ENCODE results near the gene C1QL4. TPM values are rescaled to one million over a fixed set of nuclear protein-coding genes. Genes with fewer than 3 reads are reported as not detected.

Gene C1QL4
- total and polyA plus RNA-seq, 9 of the 15 experiments (the other 6 are each of a cell fraction or from before 2014, with no cell fraction given): 0.08 to 2.1 (median 0.31) TPM

DNA sequence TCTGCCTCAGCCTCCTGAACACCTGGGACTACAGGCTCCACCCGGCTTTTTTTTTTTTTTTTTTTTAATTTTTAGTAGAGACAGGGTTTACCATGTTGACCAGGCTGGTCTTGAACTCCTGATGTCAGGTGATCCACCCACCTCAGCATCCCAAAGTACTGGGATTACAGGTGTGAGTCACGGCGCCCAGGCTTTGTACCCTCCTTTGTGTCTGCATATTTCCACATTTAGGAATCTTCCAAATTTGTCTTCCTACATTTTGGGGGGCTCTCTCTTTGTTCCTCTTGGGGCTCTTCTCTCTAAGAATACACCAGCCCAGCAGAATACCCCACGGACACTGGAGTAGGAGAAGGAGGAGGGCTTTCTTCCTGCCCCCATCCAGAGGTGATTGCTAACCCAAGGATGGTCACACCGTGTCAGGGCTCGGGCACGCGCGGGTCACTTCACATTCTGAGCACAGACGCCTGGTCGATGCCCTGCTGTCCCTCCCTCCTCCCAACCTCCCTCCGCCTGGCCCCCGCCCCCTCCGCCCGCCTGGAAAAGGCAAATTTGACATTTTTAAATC, 7.6 kb upstream of the C1QL4 start:
- Histone ChIP-seq H3K79me2 (ENCODE audit: control insufficient read depth, insufficient read depth, low read length) (no peaks in the 10 kb centered on the region), H3K9me3 (replicated peaks; ENCODE audit: control insufficient read depth, insufficient read depth, low read depth, low read length) (no peaks in the 10 kb centered on the region), H3K9ac (ENCODE audit: insufficient read depth in 1 of 2, low read depth in 2 of 2, low read length in 2 of 2) (no peak overlapping the region), H3K36me3 (ENCODE audit: control insufficient read depth, insufficient read depth, low read length) (no peaks in the 10 kb centered on the region), H3K4me1 (replicated peaks in 1 of 2; ENCODE audit: control insufficient read depth in 2 of 2, insufficient read depth in 2 of 2, low read length in 2 of 2) (peaks cover 23 to 55% of the 10 kb centered on the region in 2 experiments), H2AFZ (ENCODE audit: low read depth, low read length) (no peak overlapping the region), H3K4me3 (no peak overlapping the region), H3K27me3 (ENCODE audit: control insufficient read depth in 2 of 2, insufficient read depth in 2 of 2, low read length in 2 of 2) (peaks cover 27 to 37% of the 10 kb centered on the region in 2 experiments; a peak in 4 of 5 replicates), H4K20me1 (replicated peaks; ENCODE audit: control insufficient read depth, insufficient read depth, low read length) (peaks cover 5% of the 10 kb centered on the region; the same call in 1 of the 2 replicates), H3K9me1 (ENCODE audit: control insufficient read depth, insufficient read depth, low read length) (no peaks in the 10 kb centered on the region), H3K27ac (ENCODE audit: extremely low read depth, low read depth, low read length) (no peak overlapping the region), H3K4me2 (ENCODE audit: insufficient read depth, low read length) (no peak overlapping the region)
- DNase-seq (ENCODE audit: extremely low read depth in 1 of 4, low spot score in 3 of 4): no peak
- TF ChIP-seq KDM1A (IDR thresholded peaks at IDR 0.05): no peak
- TF ChIP-seq HNRNPL (IDR thresholded peaks at IDR 0.05; ENCODE audit: low read depth, low read length): no peak
- 37% methylated on average over 7 of the region's 15 CpGs for WGBS (ENCODE audit: insufficient coverage, low coverage, missing lambda C conversion rate)
- POLR2A ChIA-PET: no interaction called here
- in situ Hi-C loops (cut with MboI) (no loop called here), intact Hi-C loops (cut with micrococcal nuclease) (loop anchor here (10.0 kb wide), 2 partner anchors 280 to 370 kb away; partner anchors contain the start of genes KMT2D, RHEBL1, WNT1 and WNT10B)
- no TSS peak for BruUV-seq (replicated peaks)
- ATAC-seq: no peak
- CTCF ChIA-PET (ENCODE audit: low intra/inter-chr PET ratio): no interaction called here
- no peak for FAIRE-seq

DNA sequence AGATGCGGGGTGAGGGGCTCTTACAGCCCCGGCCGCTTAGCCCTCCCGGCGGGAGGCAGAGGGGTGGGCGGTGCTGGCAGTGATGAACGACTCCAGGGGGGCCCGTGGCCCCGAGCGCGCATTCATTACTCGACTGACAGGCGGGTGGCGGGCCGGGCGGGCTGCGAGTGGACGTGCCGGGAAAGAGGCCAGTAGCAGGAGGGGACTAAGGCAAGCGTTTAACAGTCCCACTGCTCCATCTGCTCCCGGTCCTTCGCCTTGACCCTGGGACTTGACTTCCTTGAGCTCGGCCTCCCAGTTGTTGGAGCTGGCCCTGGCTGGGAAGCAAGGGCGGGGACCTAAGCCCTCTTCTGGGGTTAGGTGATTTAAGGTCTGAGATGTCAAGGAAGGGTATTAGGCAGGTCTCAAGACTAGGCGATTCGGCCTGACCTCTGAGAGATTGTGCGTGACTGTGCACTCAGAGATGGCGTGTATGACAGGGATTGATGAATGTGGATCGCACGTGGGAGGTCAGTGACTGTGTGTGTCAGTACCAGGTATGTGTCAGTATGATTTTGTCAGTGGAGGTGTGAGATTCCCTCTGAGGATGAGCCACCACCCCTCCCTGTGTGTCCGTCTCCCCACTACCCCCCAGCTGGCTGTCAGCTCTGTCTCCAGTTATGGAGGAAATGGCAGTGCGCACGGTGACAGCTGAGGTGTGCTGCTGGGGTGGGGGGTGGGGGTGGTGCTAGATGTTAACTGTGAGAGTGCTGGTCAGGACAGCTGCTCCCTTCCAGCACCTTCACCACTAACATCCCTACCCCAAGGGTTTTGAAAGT, 6.1 kb upstream of the C1QL4 start:
- Histone ChIP-seq H3K9me1 (ENCODE audit: control insufficient read depth, insufficient read depth, low read length) (no peaks in the 10 kb centered on the region), H3K27ac (ENCODE audit: extremely low read depth, low read depth, low read length) (no peak overlapping the region), H3K36me3 (ENCODE audit: control insufficient read depth, insufficient read depth, low read length) (no peaks in the 10 kb centered on the region), H3K79me2 (ENCODE audit: control insufficient read depth, insufficient read depth, low read length) (no peaks in the 10 kb centered on the region), H3K27me3 (ENCODE audit: control insufficient read depth in 2 of 2, insufficient read depth in 2 of 2, low read length in 2 of 2) (peaks cover 27 to 28% of the 10 kb centered on the region in 2 experiments; a peak in 4 of 5 replicates), H2AFZ (ENCODE audit: low read depth, low read length) (peak overlapping the region; percentile 61), H3K4me3 (peak overlapping the region; percentile 41), H3K4me1 (replicated peaks in 1 of 2; ENCODE audit: control insufficient read depth in 2 of 2, insufficient read depth in 2 of 2, low read length in 2 of 2) (peaks cover 26 to 61% of the 10 kb centered on the region in 2 experiments), H3K4me2 (ENCODE audit: insufficient read depth, low read length) (peak overlapping the region; percentile 75), H4K20me1 (replicated peaks; ENCODE audit: control insufficient read depth, insufficient read depth, low read length) (peaks cover 5% of the 10 kb centered on the region; the same call in 1 of the 2 replicates), H3K9me3 (replicated peaks; ENCODE audit: control insufficient read depth, insufficient read depth, low read depth, low read length) (no peaks in the 10 kb centered on the region), H3K9ac (ENCODE audit: insufficient read depth in 1 of 2, low read depth in 2 of 2, low read length in 2 of 2) (peak overlapping the region in 1 of 2 experiments; percentile 32; a peak in 3 of 4 replicates)
- ATAC-seq: peak; percentile 3; the same call in 1 of the 3 replicates
- DNase-seq (ENCODE audit: extremely low read depth in 1 of 4, low spot score in 3 of 4): peak in 3 of 4 experiments; percentile 27 to 62 (median 35)
- intact Hi-C loops (cut with micrococcal nuclease) (loop anchor here (1.0 to 10.0 kb wide), 4 partner anchors 12 to 368 kb away; partner anchors contain the start of genes KMT2D, RHEBL1, WNT1 and WNT10B), in situ Hi-C loops (cut with MboI) (no loop called here)
- 5% methylated on average over 18 of the region's 33 CpGs for WGBS (ENCODE audit: insufficient coverage, low coverage, missing lambda C conversion rate)
- FAIRE-seq: peak; percentile 87
- POLR2A ChIA-PET: interaction anchor here (0.6 to 3.1 kb wide), 11 partner anchors 12 to 987 kb away, joined by 3 to 27 read pairs (median 6); partner anchors contain the start of genes SPATS2, TROAP and TUBA1C
- no TSS peak for BruUV-seq (replicated peaks)
- CTCF ChIA-PET (ENCODE audit: low intra/inter-chr PET ratio): interaction anchor here (0.7 to 2.9 kb wide), 9 partner anchors 9 to 364 kb away, joined by 3 to 49 read pairs (median 6); no protein-coding TSS in a partner anchor
- TF ChIP-seq, protein P1, sequence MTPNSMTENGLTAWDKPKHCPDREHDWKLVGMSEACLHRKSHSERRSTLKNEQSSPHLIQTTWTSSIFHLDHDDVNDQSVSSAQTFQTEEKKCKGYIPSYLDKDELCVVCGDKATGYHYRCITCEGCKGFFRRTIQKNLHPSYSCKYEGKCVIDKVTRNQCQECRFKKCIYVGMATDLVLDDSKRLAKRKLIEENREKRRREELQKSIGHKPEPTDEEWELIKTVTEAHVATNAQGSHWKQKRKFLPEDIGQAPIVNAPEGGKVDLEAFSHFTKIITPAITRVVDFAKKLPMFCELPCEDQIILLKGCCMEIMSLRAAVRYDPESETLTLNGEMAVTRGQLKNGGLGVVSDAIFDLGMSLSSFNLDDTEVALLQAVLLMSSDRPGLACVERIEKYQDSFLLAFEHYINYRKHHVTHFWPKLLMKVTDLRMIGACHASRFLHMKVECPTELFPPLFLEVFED (CRISPR knock-in tag; conservative IDR thresholded peaks at IDR 0.05): no peak
- TF ChIP-seq, protein P2, sequence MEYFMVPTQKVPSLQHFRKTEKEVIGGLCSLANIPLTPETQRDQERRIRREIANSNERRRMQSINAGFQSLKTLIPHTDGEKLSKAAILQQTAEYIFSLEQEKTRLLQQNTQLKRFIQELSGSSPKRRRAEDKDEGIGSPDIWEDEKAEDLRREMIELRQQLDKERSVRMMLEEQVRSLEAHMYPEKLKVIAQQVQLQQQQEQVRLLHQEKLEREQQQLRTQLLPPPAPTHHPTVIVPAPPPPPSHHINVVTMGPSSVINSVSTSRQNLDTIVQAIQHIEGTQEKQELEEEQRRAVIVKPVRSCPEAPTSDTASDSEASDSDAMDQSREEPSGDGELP (CRISPR knock-in tag; IDR thresholded peaks at IDR 0.05; ENCODE audit: borderline replicate concordance): peak; percentile 50

Data from K562 (cell line).